ENCODE data around the gene MAP2K1. TPM values are rescaled to one million over a fixed set of nuclear protein-coding genes. Genes with fewer than 3 reads are reported as not detected.

The MAP2K1 gene
- total RNA-seq, 1 donor from 2014 or later = 42.0 TPM

DNA sequence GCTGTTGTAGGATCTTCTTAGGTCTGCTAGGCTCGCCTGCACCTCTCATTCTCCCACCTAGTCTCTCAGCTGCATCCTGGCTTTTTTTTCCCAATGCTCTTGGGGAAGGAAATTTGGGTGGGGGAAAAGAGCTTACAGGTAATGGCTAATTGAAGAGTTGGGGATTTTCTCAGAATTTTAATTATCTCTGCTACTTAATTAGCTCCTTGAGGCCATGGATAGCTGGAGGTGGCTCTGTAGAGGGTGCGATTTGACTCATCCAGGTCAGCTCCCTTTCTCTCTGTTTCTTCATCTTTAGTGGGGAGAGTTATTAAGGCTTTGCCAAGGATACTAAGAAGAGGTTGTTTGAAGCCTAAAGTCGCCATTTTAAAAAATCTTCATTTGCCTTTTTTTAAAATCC, 88.3 kb downstream of the MAP2K1 start:
- ATAC-seq (ENCODE audit: low read depth) (no peak), DNase-seq (no peak)
- Mint-ChIP-seq H3K36me3 (ENCODE audit: low read depth) (peaks cover 7% of the 10 kb centered on the region), H3K4me1 (peaks cover 15% of the 10 kb centered on the region), H3K27me3 (no peaks in the 10 kb centered on the region), H3K4me3 (no peak overlapping the region), H3K27ac (no peak overlapping the region), H3K9me3 (no peaks in the 10 kb centered on the region)
- POLR2A ChIA-PET = interaction anchor here (0.7 kb wide), 1 partner anchor 231 kb away, joined by 5 read pairs; no protein-coding TSS in a partner anchor
- TF ChIP-seq, protein P1, sequence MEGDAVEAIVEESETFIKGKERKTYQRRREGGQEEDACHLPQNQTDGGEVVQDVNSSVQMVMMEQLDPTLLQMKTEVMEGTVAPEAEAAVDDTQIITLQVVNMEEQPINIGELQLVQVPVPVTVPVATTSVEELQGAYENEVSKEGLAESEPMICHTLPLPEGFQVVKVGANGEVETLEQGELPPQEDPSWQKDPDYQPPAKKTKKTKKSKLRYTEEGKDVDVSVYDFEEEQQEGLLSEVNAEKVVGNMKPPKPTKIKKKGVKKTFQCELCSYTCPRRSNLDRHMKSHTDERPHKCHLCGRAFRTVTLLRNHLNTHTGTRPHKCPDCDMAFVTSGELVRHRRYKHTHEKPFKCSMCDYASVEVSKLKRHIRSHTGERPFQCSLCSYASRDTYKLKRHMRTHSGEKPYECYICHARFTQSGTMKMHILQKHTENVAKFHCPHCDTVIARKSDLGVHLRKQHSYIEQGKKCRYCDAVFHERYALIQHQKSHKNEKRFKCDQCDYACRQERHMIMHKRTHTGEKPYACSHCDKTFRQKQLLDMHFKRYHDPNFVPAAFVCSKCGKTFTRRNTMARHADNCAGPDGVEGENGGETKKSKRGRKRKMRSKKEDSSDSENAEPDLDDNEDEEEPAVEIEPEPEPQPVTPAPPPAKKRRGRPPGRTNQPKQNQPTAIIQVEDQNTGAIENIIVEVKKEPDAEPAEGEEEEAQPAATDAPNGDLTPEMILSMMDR (IDR thresholded peaks at IDR 0.05) = no peak
- intact Hi-C loops (cut with micrococcal nuclease) = no loop called here
- CTCF ChIA-PET = interaction anchor here (0.9 kb wide), 1 partner anchor 24 kb away, joined by 3 read pairs; no protein-coding TSS in a partner anchor

DNA sequence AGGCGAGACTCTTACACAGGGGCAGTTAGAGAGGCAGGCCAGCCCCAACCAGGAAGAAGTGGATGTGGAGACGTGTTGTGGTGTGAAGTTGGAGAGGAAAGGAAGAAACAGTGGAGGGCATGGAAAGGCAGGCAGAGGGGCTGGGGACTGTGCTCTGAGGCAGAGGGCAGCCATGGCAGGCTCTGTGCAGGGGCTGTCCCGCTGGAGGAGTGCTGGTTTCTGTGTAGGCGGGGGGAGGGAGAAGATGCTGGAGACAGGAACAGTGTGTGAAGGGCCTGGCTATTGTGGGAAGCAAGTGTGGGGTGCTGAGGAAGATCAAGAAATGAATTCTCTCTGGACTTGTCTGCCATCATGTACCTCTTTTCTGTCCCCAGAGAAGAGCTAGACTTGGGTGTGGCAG, 89.8 kb downstream of the MAP2K1 start:
- POLR2A ChIA-PET = interaction anchor here (0.6 kb wide), 1 partner anchor 155 kb away, joined by 3 read pairs; no protein-coding TSS in a partner anchor
- Mint-ChIP-seq H3K27me3 (no peaks in the 10 kb centered on the region), H3K9me3 (no peaks in the 10 kb centered on the region), H3K4me3 (no peak overlapping the region), H3K36me3 (ENCODE audit: low read depth) (peaks cover 17% of the 10 kb centered on the region), H3K4me1 (peaks cover 10% of the 10 kb centered on the region), H3K27ac (peak overlapping the region; percentile 30)
- TF ChIP-seq, protein P1 (IDR thresholded peaks at IDR 0.05) = no peak
- intact Hi-C loops (cut with micrococcal nuclease) = no loop called here
- ATAC-seq (ENCODE audit: low read depth) (no peak), DNase-seq (no peak)
- CTCF ChIA-PET = no interaction called here

DNA sequence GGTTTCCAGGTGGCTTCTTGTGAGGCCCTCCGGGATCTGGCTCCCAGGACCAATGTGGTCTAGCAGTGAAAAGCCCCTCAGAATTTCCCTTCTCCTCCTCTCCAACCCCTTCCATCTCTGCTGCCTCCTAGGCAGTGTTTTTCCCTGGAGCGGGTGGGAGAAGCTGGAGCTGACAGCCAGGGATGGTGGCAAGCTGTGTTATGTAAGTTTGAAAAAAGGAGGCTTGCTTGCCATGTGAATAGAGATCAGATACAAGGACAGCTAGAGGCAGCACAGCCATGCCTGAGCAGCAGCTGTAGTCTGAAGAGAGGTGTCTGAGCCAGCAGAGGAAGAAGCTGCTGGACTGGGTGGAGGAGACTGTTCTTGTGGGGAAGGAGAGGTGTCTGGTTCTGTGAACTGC, 90.3 kb downstream of the MAP2K1 start:
- POLR2A ChIA-PET = interaction anchor here (0.6 kb wide), 1 partner anchor 155 kb away, joined by 3 read pairs; no protein-coding TSS in a partner anchor

DNA sequence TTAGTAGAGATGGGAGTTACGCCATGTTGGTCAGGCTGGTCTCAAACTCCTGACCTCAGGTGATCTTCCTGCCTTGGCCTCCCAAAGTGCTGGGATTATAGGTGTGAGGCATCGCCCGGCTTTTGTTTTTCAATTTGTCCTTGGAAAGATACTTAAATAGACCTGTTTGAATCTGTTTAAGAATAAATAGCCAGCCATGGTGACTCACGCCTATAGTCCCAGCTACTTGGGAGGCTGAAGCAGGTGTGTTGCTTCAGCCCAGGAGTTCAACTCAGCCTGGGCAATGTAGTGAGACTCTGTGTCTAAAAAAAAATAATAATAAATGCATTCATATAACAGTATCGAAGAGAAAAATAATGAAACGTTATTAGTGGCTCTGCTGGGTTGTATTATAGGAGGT, 93.6 kb downstream of the MAP2K1 start:
- ChIA-PET CTCF (no interaction called here), POLR2A (no interaction called here)
- ATAC-seq (ENCODE audit: low read depth) (no peak), DNase-seq (no peak)
- no peak overlapping the region for H3K27ac Mint-ChIP-seq
- no peaks in the 10 kb centered on the region for H3K4me1 Mint-ChIP-seq
- TF ChIP-seq, protein P1 (IDR thresholded peaks at IDR 0.05) = no peak
- peaks cover 48% of the 10 kb centered on the region for H3K36me3 Mint-ChIP-seq (ENCODE audit: low read depth)
- H3K4me3 Mint-ChIP-seq = no peak overlapping the region
- intact Hi-C loops (cut with micrococcal nuclease) = no loop called here
- no peaks in the 10 kb centered on the region for H3K9me3 Mint-ChIP-seq
- H3K27me3 Mint-ChIP-seq = no peaks in the 10 kb centered on the region

More for the DNA sequence above, 90.3 kb downstream of the MAP2K1 start:
- CTCF ChIA-PET = no interaction called here
- H3K27ac Mint-ChIP-seq = no peak overlapping the region
- H3K4me3 Mint-ChIP-seq = no peak overlapping the region
- no peak for ATAC-seq (ENCODE audit: low read depth)
- H3K27me3 Mint-ChIP-seq = no peaks in the 10 kb centered on the region
- intact Hi-C loops (cut with micrococcal nuclease) = no loop called here
- peaks cover 8% of the 10 kb centered on the region for H3K4me1 Mint-ChIP-seq
- no peak for DNase-seq
- no peaks in the 10 kb centered on the region for H3K9me3 Mint-ChIP-seq
- TF ChIP-seq, protein P1 (IDR thresholded peaks at IDR 0.05) = no peak
- H3K36me3 Mint-ChIP-seq (ENCODE audit: low read depth) = peaks cover 22% of the 10 kb centered on the region

DNA sequence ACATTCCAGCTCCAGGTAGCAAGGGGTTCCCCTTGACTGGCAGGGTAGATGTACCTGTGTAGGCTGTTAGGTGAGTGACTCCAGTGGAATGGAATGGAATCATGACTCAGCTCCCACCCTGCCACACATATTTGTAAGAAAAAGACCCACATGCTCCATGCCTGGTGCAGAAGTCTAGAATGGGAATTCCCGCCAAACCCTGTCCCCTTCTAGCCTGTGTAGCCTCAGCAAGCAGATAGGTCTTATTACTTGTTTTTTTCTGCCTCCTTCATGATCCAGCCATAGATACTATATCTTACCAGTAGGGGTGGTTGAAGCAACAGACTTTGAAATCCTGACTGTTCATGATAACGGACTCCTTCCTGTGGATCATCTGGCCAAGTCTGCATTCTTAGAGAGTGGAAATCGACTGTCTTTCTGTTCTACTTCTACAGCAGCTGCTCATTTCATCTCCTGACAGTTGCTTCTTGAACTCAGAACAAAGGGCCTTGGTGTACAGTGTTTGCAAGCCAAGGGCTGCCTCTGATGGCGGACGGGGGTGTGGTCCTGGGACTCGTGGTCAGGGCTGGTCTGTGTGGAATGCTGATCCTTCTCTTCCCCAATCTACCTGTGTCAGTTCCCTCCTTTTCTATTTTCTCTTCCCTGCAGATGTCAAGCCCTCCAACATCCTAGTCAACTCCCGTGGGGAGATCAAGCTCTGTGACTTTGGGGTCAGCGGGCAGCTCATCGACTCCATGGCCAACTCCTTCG, 94.6 kb downstream of the MAP2K1 start:
- ATAC-seq (ENCODE audit: low read depth) = no peak
- no peak for DNase-seq
- H3K36me3 Mint-ChIP-seq (ENCODE audit: low read depth) = peaks cover 48% of the 10 kb centered on the region
- H3K27me3 Mint-ChIP-seq = no peaks in the 10 kb centered on the region
- intact Hi-C loops (cut with micrococcal nuclease) = no loop called here
- ChIA-PET POLR2A (interaction anchor here (0.6 kb wide), 1 partner anchor 66 kb away, joined by 4 read pairs; no protein-coding TSS in a partner anchor), CTCF (no interaction called here)
- H3K4me1 Mint-ChIP-seq = no peaks in the 10 kb centered on the region
- TF ChIP-seq, protein P1 (IDR thresholded peaks at IDR 0.05) = no peak
- no peak overlapping the region for H3K27ac Mint-ChIP-seq
- H3K4me3 Mint-ChIP-seq = no peak overlapping the region
- H3K9me3 Mint-ChIP-seq = no peaks in the 10 kb centered on the region

Measured in activated B cell treated with CpG ODN at 0.5 μM for 24 hours (primary cell).